ENCODE data around the gene LMO1.

- TF ChIP-seq KLF16 (CRISPR knock-in tag; IDR thresholded peaks at IDR 0.05) (no peak), CTCF (CRISPR knock-in tag; IDR thresholded peaks at IDR 0.05) (no peak), ZNF850 (CRISPR knock-in tag; conservative IDR thresholded peaks at IDR 0.05) (no peak), ZNF121 (CRISPR knock-in tag; IDR thresholded peaks at IDR 0.05) (no peak), ATF1 (CRISPR knock-in tag; IDR thresholded peaks at IDR 0.05) (no peak), RNF2 (conservative IDR thresholded peaks at IDR 0.05; ENCODE audit: low read depth) (no peak), HDAC6 (IDR thresholded peaks at IDR 0.05; ENCODE audit: low read depth, low read length) (no peak), ZNF234 (CRISPR knock-in tag; conservative IDR thresholded peaks at IDR 0.05) (no peak), ATF2 (CRISPR knock-in tag; IDR thresholded peaks at IDR 0.05) (no peak)
- TF ChIP-seq, protein P1, sequence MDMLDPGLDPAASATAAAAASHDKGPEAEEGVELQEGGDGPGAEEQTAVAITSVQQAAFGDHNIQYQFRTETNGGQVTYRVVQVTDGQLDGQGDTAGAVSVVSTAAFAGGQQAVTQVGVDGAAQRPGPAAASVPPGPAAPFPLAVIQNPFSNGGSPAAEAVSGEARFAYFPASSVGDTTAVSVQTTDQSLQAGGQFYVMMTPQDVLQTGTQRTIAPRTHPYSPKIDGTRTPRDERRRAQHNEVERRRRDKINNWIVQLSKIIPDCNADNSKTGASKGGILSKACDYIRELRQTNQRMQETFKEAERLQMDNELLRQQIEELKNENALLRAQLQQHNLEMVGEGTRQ (IDR thresholded peaks at IDR 0.05; ENCODE audit: low read depth, low read length), result no peak
- TF ChIP-seq, protein P1 (CRISPR knock-in tag; IDR thresholded peaks at IDR 0.05; ENCODE audit: borderline replicate concordance), result no peak
Observed at GRCh38 chr11:8239040-8239439, 24.6 kb downstream of the LMO1 start.

Measured in HepG2 (cell line).